Subcutaneous abdominal adipose tissue (tissue), 5 donors: ENCODE data around the gene NSL1.
"Not testable (repeated sequence)": the region's sequence is repeated elsewhere in the genome, so short reads cannot be mapped to it uniquely, and the experiment has no call there.

Experiments
- H3K27ac ChIP-seq: one replicate; pipeline ENCODE4 v1.7.0; 2013; ENCODE audit warnings: low read depth, mild to moderate bottlenecking, inconsistent platforms, low read length, moderate library complexity
- H3K27me3 ChIP-seq, 5 donors: one replicate each; pipeline ENCODE4 v1.7.0; 2013; ENCODE audit warnings: low read length in 5 of 5, inconsistent platforms in 1 of 5; ENCODE audit not compliant: control insufficient read depth in 5 of 5, insufficient read depth in 4 of 5
- H3K36me3 ChIP-seq, 5 donors: one replicate each; pipeline ENCODE4 v1.7.0; 2013; ENCODE audit warnings: low read length in 5 of 5; ENCODE audit not compliant: control insufficient read depth in 5 of 5, insufficient read depth in 5 of 5
- H3K4me1 ChIP-seq, 5 donors: one replicate each; pipeline ENCODE4 v1.7.0; 2013; ENCODE audit warnings: low read length in 5 of 5, mild to moderate bottlenecking in 3 of 5, moderate library complexity in 1 of 5; ENCODE audit not compliant: control insufficient read depth in 5 of 5, insufficient read depth in 5 of 5
- H3K4me3 ChIP-seq, 5 donors: one replicate each; pipeline ENCODE4 v1.7.0; 2013; ENCODE audit warnings: low read length in 5 of 5, low read depth in 1 of 5
- H3K9ac ChIP-seq, 5 donors: one replicate each; pipeline ENCODE4 v1.7.0; 2013; ENCODE audit warnings: low read length in 5 of 5, mild to moderate bottlenecking in 4 of 5, moderate library complexity in 3 of 5
- H3K9me3 ChIP-seq, 5 donors: one replicate each; pipeline ENCODE4 v1.7.0; 2013; ENCODE audit warnings: low read length in 5 of 5; ENCODE audit not compliant: control insufficient read depth in 5 of 5
- donor health status: healthy.
- donor health status: healthy.
- donor health status: healthy.
- donor health status: healthy.
- donor health status: healthy.

The NSL1 gene

GRCh38 chr1:212783976-212784375, 7.6 kb downstream of the NSL1 start:
- no peaks in the 10 kb centered on the region for H3K27me3 ChIP-seq
- no peaks in the 10 kb centered on the region for H3K4me1 ChIP-seq
- H3K9ac ChIP-seq = no peak overlapping the region
- H3K36me3 ChIP-seq = peaks cover 17 to 46% (median 28%) of the 10 kb centered on the region in 5 donors
- no peak overlapping the region for H3K27ac ChIP-seq
- no peaks in the 10 kb centered on the region for H3K9me3 ChIP-seq
- H3K4me3 ChIP-seq = no peak overlapping the region

- no peak overlapping the region for H3K27ac ChIP-seq
- no peaks in the 10 kb centered on the region for H3K9me3 ChIP-seq
- no peaks in the 10 kb centered on the region for H3K27me3 ChIP-seq
- no peak overlapping the region for H3K9ac ChIP-seq
- peaks cover 17 to 46% (median 28%) of the 10 kb centered on the region in 5 donors for H3K36me3 ChIP-seq
- H3K4me3 ChIP-seq = no peak overlapping the region
- no peaks in the 10 kb centered on the region for H3K4me1 ChIP-seq
These were observed 9.0 kb downstream of the NSL1 start for GRCh38 chr1:212782422-212783154.

GRCh38 chr1:212781225-212781624, 10.4 kb downstream of the NSL1 start:
- Histone ChIP-seq H3K4me3 (no peak overlapping the region), H3K9ac (no peak overlapping the region), H3K4me1 (no peaks in the 10 kb centered on the region), H3K36me3 (peaks cover 17 to 39% (median 28%) of the 10 kb centered on the region in 5 donors), H3K27ac (no peak overlapping the region), H3K9me3 (no peaks in the 10 kb centered on the region), H3K27me3 (no peaks in the 10 kb centered on the region)

GRCh38 chr1:212780759-212781158, 10.8 kb downstream of the NSL1 start:
- Histone ChIP-seq H3K27ac (no peak overlapping the region), H3K4me3 (no peak overlapping the region), H3K4me1 (no peaks in the 10 kb centered on the region), H3K36me3 (peaks cover 17 to 36% (median 28%) of the 10 kb centered on the region in 5 donors), H3K9ac (no peak overlapping the region), H3K9me3 (no peaks in the 10 kb centered on the region), H3K27me3 (no peaks in the 10 kb centered on the region)

- not testable (repeated sequence) for H3K27me3 ChIP-seq, H3K9me3 ChIP-seq, H3K9ac ChIP-seq, H3K4me3 ChIP-seq, H3K4me1 ChIP-seq, H3K27ac ChIP-seq
- peaks cover 9 to 27% (median 21%) of the 10 kb centered on the region in 5 donors for H3K36me3 ChIP-seq
These were observed 12.5 kb downstream of the NSL1 start for GRCh38 chr1:212779086-212779485.

GRCh38 chr1:212777151-212777550, 14.4 kb downstream of the NSL1 start:
- H3K9ac ChIP-seq = no peak overlapping the region
- H3K27ac ChIP-seq = no peak overlapping the region
- H3K36me3 ChIP-seq = peaks cover 4 to 20% (median 8%) of the 10 kb centered on the region in 5 donors
- no peaks in the 10 kb centered on the region for H3K27me3 ChIP-seq
- H3K9me3 ChIP-seq = no peaks in the 10 kb centered on the region
- no peak overlapping the region for H3K4me3 ChIP-seq
- H3K4me1 ChIP-seq = no peaks in the 10 kb centered on the region

- Histone ChIP-seq H3K27ac (no peak overlapping the region), H3K4me1 (no peaks in the 10 kb centered on the region), H3K27me3 (no peaks in the 10 kb centered on the region), H3K36me3 (peaks cover 2 to 14% (median 6%) of the 10 kb centered on the region in 5 donors), H3K4me3 (no peak overlapping the region), H3K9ac (no peak overlapping the region), H3K9me3 (peaks cover 0 to 1% (median 0%) of the 10 kb centered on the region in 5 donors)
These were observed 16.3 kb downstream of the NSL1 start for GRCh38 chr1:212775241-212775640.

- no peak overlapping the region for H3K9ac ChIP-seq
- H3K4me3 ChIP-seq = no peak overlapping the region
- peaks cover 2 to 20% (median 6%) of the 10 kb centered on the region in 5 donors for H3K36me3 ChIP-seq
- no peak overlapping the region for H3K27ac ChIP-seq
- H3K27me3 ChIP-seq = no peaks in the 10 kb centered on the region
- H3K4me1 ChIP-seq = no peaks in the 10 kb centered on the region
- peaks cover under 1 to 5% (median 3%) of the 10 kb centered on the region in 5 donors for H3K9me3 ChIP-seq
These were observed 17.0 kb downstream of the NSL1 start for GRCh38 chr1:212774584-212774983.

- H3K9me3 ChIP-seq = peaks cover 6 to 18% (median 13%) of the 10 kb centered on the region in 5 donors
- H3K36me3 ChIP-seq = peaks cover 2 to 32% (median 6%) of the 10 kb centered on the region in 5 donors
- H3K27me3 ChIP-seq = no peaks in the 10 kb centered on the region
- no peak overlapping the region for H3K27ac ChIP-seq
- H3K4me3 ChIP-seq = no peak overlapping the region
- no peak overlapping the region for H3K9ac ChIP-seq
- H3K4me1 ChIP-seq = no peaks in the 10 kb centered on the region
These were observed 18.6 kb downstream of the NSL1 start for GRCh38 chr1:212773011-212773410.

- peaks cover 2 to 34% (median 6%) of the 10 kb centered on the region in 5 donors for H3K36me3 ChIP-seq
- H3K9ac ChIP-seq = no peak overlapping the region
- H3K9me3 ChIP-seq = peaks cover 6 to 18% (median 13%) of the 10 kb centered on the region in 5 donors
- H3K4me1 ChIP-seq = no peaks in the 10 kb centered on the region
- no peaks in the 10 kb centered on the region for H3K27me3 ChIP-seq
- no peak overlapping the region for H3K4me3 ChIP-seq
- no peak overlapping the region for H3K27ac ChIP-seq
These were observed 20.2 kb downstream of the NSL1 start for GRCh38 chr1:212771341-212771740.
